NB4 (cell line): ENCODE data around the gene KRTAP2-4.

Experiments
- DNase-seq: peaks from one replicate; pipeline ENCODE4 v3.0.0; 2010; ENCODE audit warnings: low read depth
- H3K4me3 ChIP-seq: one replicate; pipeline ENCODE4 v1.5.1; 2011; ENCODE audit warnings: mild to moderate bottlenecking, low read depth, low read length, moderate library complexity
- MAX ChIP-seq: IDR thresholded peaks from 2 replicates; pipeline ENCODE4 v1.6.1; 2011; ENCODE audit warnings: low read depth, low read length
- MYC ChIP-seq: IDR thresholded peaks from 2 replicates; pipeline ENCODE4 v1.6.1; 2011; ENCODE audit warnings: low read depth, low read length
- POLR2A ChIP-seq: IDR thresholded peaks from 2 replicates; pipeline ENCODE4 v1.6.1; 2011; ENCODE audit warnings: mild to moderate bottlenecking; ENCODE audit not compliant: insufficient read length; ENCODE audit errors: extremely low read depth
- TF ChIP-seq, protein P1 (sequence below): IDR thresholded peaks from one replicate; pipeline ENCODE4 v1.5.1; 2012; ENCODE audit warnings: low read depth, low read length

Gene KRTAP2-4

DNA sequence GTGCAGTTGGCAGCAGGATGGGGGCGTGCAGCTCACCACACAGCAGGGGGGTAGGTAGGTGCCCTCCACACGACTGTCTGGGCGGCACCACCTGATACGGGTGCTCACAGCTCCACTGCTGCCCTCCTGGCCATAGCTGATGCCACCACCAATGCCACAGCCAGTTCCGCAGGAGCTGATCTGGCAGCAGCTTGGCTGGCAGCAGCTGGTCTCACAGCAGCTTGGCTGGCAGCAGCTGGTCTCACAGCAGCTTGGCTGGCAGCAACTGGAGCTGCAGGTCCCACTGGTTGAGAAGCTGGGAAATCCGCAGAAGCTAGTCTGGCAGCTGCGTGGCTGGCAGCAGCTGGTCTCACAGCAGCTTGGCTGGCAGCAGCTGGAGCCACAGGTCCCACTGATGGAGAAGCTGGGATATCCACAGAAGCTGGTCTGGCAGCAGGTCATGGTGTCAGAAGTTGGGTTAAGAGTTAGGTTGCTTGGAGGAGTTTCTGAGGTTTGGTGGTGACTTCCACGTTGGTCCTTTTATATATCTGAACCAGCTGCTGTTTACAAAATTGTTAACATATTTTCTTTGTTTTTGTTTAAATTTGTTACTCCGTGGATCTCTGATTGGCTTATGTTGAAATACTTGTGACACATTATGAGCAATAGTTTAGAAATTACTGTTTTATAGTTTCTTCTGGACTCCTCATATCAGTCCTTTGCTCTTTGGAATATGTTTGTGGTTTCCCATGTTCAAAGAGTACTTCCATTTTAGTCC, 38.8 kb downstream of the KRTAP2-4 start, which contains the start of gene KRTAP1-5:
KRTAP1-5 (minus strand) TSS at position 494 of the 757 bp plus-strand sequence; CDS start at position 441, 53 bp downstream.
- no peak for TF ChIP-seq MYC
- no peak for TF ChIP-seq POLR2A
- TF ChIP-seq, protein P1, sequence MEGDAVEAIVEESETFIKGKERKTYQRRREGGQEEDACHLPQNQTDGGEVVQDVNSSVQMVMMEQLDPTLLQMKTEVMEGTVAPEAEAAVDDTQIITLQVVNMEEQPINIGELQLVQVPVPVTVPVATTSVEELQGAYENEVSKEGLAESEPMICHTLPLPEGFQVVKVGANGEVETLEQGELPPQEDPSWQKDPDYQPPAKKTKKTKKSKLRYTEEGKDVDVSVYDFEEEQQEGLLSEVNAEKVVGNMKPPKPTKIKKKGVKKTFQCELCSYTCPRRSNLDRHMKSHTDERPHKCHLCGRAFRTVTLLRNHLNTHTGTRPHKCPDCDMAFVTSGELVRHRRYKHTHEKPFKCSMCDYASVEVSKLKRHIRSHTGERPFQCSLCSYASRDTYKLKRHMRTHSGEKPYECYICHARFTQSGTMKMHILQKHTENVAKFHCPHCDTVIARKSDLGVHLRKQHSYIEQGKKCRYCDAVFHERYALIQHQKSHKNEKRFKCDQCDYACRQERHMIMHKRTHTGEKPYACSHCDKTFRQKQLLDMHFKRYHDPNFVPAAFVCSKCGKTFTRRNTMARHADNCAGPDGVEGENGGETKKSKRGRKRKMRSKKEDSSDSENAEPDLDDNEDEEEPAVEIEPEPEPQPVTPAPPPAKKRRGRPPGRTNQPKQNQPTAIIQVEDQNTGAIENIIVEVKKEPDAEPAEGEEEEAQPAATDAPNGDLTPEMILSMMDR = no peak
- no peak for TF ChIP-seq MAX
- DNase-seq = no peak
- H3K4me3 ChIP-seq = no peak within 1 kb of the TSS

- H3K4me3 ChIP-seq = no peak overlapping the region
- no peak for TF ChIP-seq MAX
- TF ChIP-seq, protein P1 = no peak
- no peak for TF ChIP-seq POLR2A
- peak; percentile 1 for DNase-seq
These were observed 41.0 kb downstream of the KRTAP2-4 start for GRCh38 chr17:41024697-41025096.

- no peak overlapping the region for H3K4me3 ChIP-seq
- no peak for DNase-seq
- no peak for TF ChIP-seq MYC
- no peak for TF ChIP-seq MAX
- no peak for TF ChIP-seq POLR2A
- TF ChIP-seq, protein P1 = no peak
These were observed 45.3 kb downstream of the KRTAP2-4 start for GRCh38 chr17:41020336-41020735.

DNA sequence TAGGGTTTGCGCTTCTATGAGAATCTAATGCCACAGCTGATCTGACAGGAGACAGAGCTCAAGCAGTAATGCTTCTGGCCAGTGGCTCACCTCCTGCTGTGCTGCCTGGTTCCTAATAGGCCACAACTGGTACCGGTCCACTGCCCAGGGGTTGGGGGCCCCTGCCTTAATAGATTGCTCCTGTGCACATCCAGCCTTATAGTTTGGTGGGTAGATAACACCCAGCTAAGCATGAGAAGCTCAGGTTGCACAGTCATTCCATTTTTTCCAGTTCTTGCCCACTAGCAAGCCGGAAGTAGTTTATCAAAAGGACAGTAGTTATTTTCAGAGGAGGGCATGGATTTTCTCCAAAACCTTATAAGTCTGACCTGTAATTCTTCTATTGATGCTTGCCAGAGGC, 46.3 kb downstream of the KRTAP2-4 start:
- no peak overlapping the region for H3K4me3 ChIP-seq
- DNase-seq = no peak
- TF ChIP-seq MAX = no peak
- no peak for TF ChIP-seq POLR2A

- H3K4me3 ChIP-seq = no peak overlapping the region
- no peak for DNase-seq
These were observed 47.1 kb downstream of the KRTAP2-4 start for GRCh38 chr17:41018541-41018940.

More at GRCh38 chr17:41018541-41018940, 47.1 kb downstream of the KRTAP2-4 start:
- TF ChIP-seq MAX = no peak
- no peak for TF ChIP-seq POLR2A
- TF ChIP-seq MYC = no peak
- TF ChIP-seq, protein P1 = no peak
